GM12874 (cell line): Measurements from ENCODE around the gene C9orf50.

Experiments
- TF ChIP-seq, protein P1 (sequence below): IDR thresholded peaks from 2 replicates; pipeline ENCODE4 v1.5.1; 2011; ENCODE audit warnings: low read depth, mild to moderate bottlenecking, control low read depth, low read length, moderate library complexity; ENCODE audit not compliant: insufficient read depth

C9orf50 gene

DNA sequence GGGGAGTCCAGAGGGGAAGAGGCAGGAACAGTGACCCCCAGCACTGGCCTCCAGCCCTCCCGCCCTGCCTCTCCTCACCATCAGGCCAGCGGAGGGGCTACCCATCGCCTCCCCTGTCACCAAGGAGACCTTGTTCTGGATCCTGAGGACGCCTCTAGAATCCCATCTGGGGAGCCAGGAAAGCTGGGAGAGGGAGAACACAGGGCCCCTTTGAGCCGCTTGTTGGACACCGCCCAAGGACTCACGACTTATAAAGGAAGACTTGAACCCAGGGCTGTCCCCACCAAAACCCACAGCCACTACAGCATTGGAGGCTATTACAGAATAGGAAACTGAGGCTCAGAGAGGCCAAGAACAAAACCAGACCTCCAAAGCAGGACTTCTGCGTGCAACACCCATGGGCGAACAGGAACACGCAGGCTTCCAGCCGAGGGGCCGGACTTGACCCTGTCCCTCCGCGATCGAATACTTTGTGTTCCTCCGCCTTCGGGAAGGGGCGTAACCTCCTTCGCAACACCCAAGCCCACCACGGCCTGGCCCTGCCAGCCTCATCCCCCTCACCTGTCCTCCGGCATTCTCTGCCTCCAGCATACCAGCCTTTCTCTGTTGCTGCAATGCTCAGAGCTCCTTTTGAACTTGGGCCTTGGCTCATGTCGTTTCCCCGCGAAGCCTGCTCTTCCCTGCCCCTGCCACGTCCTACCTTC is 54.2 kb downstream of the C9orf50 start:
- TF ChIP-seq, protein P1, sequence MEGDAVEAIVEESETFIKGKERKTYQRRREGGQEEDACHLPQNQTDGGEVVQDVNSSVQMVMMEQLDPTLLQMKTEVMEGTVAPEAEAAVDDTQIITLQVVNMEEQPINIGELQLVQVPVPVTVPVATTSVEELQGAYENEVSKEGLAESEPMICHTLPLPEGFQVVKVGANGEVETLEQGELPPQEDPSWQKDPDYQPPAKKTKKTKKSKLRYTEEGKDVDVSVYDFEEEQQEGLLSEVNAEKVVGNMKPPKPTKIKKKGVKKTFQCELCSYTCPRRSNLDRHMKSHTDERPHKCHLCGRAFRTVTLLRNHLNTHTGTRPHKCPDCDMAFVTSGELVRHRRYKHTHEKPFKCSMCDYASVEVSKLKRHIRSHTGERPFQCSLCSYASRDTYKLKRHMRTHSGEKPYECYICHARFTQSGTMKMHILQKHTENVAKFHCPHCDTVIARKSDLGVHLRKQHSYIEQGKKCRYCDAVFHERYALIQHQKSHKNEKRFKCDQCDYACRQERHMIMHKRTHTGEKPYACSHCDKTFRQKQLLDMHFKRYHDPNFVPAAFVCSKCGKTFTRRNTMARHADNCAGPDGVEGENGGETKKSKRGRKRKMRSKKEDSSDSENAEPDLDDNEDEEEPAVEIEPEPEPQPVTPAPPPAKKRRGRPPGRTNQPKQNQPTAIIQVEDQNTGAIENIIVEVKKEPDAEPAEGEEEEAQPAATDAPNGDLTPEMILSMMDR = no peak

DNA sequence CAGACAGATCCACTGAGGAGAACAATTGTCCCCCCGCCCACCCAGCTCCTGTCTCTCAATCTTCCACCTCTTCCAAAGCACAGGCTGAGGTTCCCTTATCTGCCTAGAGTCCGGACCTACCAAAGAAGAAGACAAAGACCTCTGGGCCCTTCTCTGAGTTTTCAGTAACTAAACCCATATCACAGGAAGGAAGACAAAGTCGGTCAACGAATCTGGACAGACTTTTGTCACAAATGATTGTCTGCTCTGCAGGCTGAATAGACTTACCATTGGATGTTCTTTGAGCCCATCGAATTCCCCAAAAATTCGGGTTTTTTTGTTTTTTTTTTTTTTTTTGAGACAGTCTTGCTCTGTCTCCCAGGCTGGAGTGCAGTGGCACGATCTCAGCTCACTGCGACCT is 58.0 kb downstream of the C9orf50 start:
- TF ChIP-seq, protein P1 = no peak

DNA sequence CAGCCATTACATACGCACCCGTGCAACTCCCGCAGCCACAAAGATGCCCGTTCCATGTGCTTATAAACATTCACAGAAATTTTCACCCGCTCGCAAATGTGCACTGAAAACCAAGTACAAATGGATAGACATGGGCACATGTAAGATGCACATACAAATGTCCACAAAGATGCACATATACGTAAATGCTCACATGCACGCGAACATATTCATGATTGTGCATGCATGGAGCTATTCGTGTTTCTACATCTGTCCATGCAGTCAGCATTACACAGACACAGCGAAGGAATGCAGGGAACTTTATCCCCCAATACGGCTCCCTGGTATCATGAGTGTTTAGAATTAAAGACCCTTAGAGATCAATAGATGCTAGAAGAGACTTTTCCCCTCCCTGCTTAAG is 58.4 kb downstream of the C9orf50 start:
- TF ChIP-seq, protein P1 = no peak
